Left renal pelvis (tissue), 4 donors: ENCODE measurements around the gene SLC35F4. TPM values are rescaled to one million over a fixed set of nuclear protein-coding genes. Genes with fewer than 3 reads are reported as not detected.
"Not testable (repeated sequence)": the region's sequence is repeated elsewhere in the genome, so short reads cannot be mapped to it uniquely, and the experiment has no call there.

ENCODE experiments used
- DNase-seq, 4 donors: peaks; one replicate each; pipeline ENCODE4 v3.0.0-alpha.2; 2013; ENCODE audit warnings: low read depth in 4 of 4, low spot score in 3 of 4
- polyA plus RNA-seq, 4 donors: library from polyadenylated mRNA; unstranded; fragments of 120-200 nt; gene quantifications; one replicate each; pipeline ENCODE4 v1.2.1, GENCODE V29; 2013; ENCODE audit not compliant: insufficient read length in 4 of 4

SLC35F4 gene
- polyA plus RNA-seq, 4 donors = 0.86 to 3.2 (median 2.9) TPM

GRCh38 chr14:57735276-57735675 is 130.6 kb downstream of the SLC35F4 start:
- DNase-seq = no peak

- DNase-seq = peak in 1 of 4 donors; percentile 35
Observed at GRCh38 chr14:57732463-57733285, 133.2 kb downstream of the SLC35F4 start.

- no peak for DNase-seq
Observed at GRCh38 chr14:57729208-57730187, 136.4 kb downstream of the SLC35F4 start.

- no peak for DNase-seq
Observed at GRCh38 chr14:57725399-57726077, 140.4 kb downstream of the SLC35F4 start.

- DNase-seq = not testable (repeated sequence)
Observed at GRCh38 chr14:57722141-57722540, 143.8 kb downstream of the SLC35F4 start.

- DNase-seq = peak; percentile 52 to 63 (median 54)
Observed at GRCh38 chr14:57714487-57714931, 151.4 kb downstream of the SLC35F4 start.

- DNase-seq = no peak
Observed at GRCh38 chr14:57712698-57713097, 153.2 kb downstream of the SLC35F4 start.

GRCh38 chr14:57712102-57712501 is 153.8 kb downstream of the SLC35F4 start:
- DNase-seq = no peak

GRCh38 chr14:57709909-57710308 is 156.0 kb downstream of the SLC35F4 start:
- DNase-seq = no peak

GRCh38 chr14:57709086-57709485 is 156.8 kb downstream of the SLC35F4 start:
- DNase-seq = not testable (repeated sequence)

GRCh38 chr14:57707219-57707618 is 158.7 kb downstream of the SLC35F4 start:
- no peak for DNase-seq

- no peak for DNase-seq
Observed at GRCh38 chr14:57704763-57705162, 161.1 kb downstream of the SLC35F4 start.

GRCh38 chr14:57699947-57700346 is 165.9 kb downstream of the SLC35F4 start:
- DNase-seq = no peak

- DNase-seq = no peak
Observed at GRCh38 chr14:57692671-57693070, 173.2 kb downstream of the SLC35F4 start.

- no peak for DNase-seq
Observed at GRCh38 chr14:57687416-57687815, 178.5 kb downstream of the SLC35F4 start.

GRCh38 chr14:57686304-57686703 is 179.6 kb downstream of the SLC35F4 start:
- DNase-seq = no peak

- DNase-seq = no peak
Observed at GRCh38 chr14:57671021-57671420, 194.9 kb downstream of the SLC35F4 start.

GRCh38 chr14:57660208-57660607 is 205.7 kb downstream of the SLC35F4 start:
- no peak for DNase-seq

- DNase-seq = no peak
Observed at GRCh38 chr14:57659052-57659451, 206.8 kb downstream of the SLC35F4 start.

- no peak for DNase-seq
Observed at GRCh38 chr14:57657487-57657886, 208.4 kb downstream of the SLC35F4 start.

- no peak for DNase-seq
Observed at GRCh38 chr14:57656853-57657252, 209.0 kb downstream of the SLC35F4 start.
